RWPE1 (cell line): ENCODE data around the gene PHC2.
A peak's percentile ranks its signal among the peaks of the same experiment; 100 is the strongest.
"Not testable (repeated sequence)": the region's sequence is repeated elsewhere in the genome, so short reads cannot be mapped to it uniquely, and the experiment has no call there.

Experiments
- CTCF ChIA-PET: fragments of 350-600 bp; sonication (Branson Sonifier 250); formaldehyde crosslinking; extraction: SDS; loops from one replicate; lab custom pipeline; 2021; lab: Yijun Ruan, JAX
- POLR2A ChIA-PET: fragments of 400-600 bp; formaldehyde crosslinking; extraction: SDS; loops from one replicate; lab custom pipeline; 2020; ENCODE audit warnings: antibody characterized with exemption; ENCODE audit not compliant: low non-redundant PET; lab: Yijun Ruan, JAX
- DNase-seq: peaks from one replicate; pipeline ENCODE4 v3.0.0; 2012; ENCODE audit warnings: low spot score
- H3K27ac ChIP-seq: fragments of 450-650 bp; 2 replicates; pipeline ENCODE4 v1.5.1; 2017
- TF ChIP-seq, protein P1 (sequence below): fragments of 450-650 bp; conservative IDR thresholded peaks from 2 replicates; pipeline ENCODE4 v1.5.1; 2017; ENCODE audit warnings: low read depth, mild to moderate bottlenecking

The PHC2 gene

DNA sequence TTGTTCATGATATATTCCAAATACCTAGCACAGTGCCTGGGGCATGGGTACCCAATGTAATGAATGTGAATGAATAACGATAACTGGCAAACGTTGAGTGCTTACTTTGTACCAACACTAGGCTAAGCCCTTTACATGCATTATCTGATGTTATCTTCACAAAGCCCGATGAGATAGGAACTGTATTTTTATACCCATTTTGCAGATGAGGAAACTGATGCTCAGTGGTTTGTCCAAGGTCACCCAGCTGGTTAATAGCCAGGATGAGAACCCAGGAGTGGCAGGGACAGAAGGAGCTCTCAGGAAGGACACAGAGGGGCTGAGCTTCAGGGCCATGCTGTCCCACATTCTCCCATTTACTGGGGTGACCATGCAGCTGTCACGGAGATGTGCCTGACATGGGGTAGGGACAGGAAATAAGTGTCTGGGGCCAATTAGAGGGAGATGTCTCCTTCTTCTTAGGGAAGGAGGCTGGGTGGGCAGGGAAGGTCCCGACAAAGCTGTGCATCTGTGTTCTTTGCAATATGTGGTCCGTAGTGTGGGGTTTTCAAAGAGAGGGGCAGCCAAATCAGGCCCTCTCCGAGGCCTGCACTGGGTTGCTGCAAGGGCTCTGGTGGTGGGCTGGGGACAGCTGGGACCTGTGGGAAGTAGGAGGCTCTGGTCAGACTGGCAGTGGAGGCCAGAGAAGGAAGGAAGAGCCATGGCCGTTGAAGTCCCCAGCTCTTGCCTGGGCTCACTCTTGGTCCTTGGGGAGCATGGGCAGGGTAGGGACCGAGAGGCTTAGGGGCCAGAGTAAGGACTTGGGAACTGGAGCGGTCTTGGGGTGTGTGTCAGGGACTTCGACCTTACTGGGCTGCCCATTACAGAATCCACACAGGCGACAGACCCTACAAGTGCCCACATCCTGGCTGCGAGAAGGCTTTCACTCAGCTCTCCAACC lies 136.6 kb downstream of the PHC2 start:
- POLR2A ChIA-PET = no interaction called here
- no peak for DNase-seq
- TF ChIP-seq, protein P1, sequence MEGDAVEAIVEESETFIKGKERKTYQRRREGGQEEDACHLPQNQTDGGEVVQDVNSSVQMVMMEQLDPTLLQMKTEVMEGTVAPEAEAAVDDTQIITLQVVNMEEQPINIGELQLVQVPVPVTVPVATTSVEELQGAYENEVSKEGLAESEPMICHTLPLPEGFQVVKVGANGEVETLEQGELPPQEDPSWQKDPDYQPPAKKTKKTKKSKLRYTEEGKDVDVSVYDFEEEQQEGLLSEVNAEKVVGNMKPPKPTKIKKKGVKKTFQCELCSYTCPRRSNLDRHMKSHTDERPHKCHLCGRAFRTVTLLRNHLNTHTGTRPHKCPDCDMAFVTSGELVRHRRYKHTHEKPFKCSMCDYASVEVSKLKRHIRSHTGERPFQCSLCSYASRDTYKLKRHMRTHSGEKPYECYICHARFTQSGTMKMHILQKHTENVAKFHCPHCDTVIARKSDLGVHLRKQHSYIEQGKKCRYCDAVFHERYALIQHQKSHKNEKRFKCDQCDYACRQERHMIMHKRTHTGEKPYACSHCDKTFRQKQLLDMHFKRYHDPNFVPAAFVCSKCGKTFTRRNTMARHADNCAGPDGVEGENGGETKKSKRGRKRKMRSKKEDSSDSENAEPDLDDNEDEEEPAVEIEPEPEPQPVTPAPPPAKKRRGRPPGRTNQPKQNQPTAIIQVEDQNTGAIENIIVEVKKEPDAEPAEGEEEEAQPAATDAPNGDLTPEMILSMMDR = no peak
- CTCF ChIA-PET = interaction anchor here (0.6 to 1.4 kb wide), 3 partner anchors 26 to 153 kb away, joined by 3 to 8 read pairs (median 4); no protein-coding TSS in a partner anchor
- peak overlapping the region; percentile 21; the same call in 1 of the 2 replicates for H3K27ac ChIP-seq

DNA sequence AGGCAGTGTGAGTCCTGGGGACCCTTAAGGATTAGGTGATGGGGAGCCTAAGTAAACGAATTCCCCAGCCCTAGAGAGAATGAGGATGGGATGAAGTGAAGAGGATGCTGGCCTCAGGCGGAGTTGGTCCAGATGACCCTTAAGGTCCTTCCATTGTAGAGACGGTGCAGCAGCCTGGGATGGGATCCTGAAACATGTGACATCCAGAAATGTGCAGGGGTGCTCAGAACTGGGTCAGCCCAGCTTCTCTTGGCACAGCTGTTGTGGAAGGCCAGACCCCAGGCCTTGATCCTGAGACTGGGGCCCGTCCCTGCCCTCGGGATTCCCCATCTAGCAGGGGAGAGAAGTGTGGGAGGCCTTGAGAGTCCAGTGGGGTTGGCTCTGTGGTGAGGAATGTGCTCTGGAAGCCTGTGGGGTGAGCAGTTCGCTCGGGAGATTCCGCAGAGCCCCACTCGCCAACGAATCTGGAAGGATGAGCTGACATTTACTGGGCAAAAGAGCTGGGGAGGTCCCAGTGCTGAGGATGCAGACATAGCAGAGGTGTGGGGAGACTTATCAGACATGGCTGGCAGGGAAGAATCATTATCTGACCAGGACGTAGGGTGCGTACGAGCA lies 138.1 kb downstream of the PHC2 start:
- no peak overlapping the region for H3K27ac ChIP-seq
- no peak for DNase-seq
- ChIA-PET CTCF (no interaction called here), POLR2A (interaction anchor here (0.6 kb wide), 1 partner anchor 64 kb away, joined by 4 read pairs; no protein-coding TSS in a partner anchor)
- TF ChIP-seq, protein P1 = no peak

DNA sequence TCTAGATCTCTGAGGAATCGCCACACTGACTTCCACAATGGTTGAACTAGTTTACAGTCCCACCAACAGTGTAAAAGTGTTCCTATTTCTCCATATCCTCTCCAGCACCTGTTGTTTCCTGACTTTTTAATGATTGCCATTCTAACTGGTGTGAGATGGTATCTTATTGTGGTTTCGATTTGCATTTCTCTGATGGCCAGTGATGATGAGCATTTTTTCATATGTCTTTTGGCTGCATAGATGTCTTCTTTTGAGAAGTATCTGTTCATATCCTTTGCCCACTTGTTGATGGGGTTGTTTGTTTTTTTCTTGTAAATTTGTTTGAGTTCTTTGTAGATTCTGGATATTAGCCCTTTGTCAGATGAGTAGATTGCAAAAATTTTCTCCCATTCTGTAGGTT lies 140.3 kb downstream of the PHC2 start:
- POLR2A ChIA-PET, DNase-seq, H3K27ac ChIP-seq, CTCF ChIA-PET: not testable (repeated sequence)

DNA sequence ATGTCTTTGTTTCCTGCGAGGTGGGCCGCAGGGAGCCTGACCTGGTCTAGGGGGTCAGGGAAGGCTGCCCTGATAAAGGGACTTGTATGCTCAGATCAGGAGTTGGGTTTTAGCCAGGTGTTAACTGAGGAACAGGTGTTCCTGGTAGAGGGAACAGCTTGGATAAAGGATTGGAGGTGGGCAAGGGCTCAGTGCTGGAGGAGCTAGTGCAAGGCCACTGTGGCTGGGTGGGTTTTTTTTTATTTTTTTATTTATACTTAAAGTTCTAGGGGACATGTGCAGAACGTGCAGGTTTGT lies 141.1 kb downstream of the PHC2 start:
- no peak overlapping the region for H3K27ac ChIP-seq
- no peak for DNase-seq
- ChIA-PET POLR2A (no interaction called here), CTCF (no interaction called here)
- TF ChIP-seq, protein P1 = no peak

DNA sequence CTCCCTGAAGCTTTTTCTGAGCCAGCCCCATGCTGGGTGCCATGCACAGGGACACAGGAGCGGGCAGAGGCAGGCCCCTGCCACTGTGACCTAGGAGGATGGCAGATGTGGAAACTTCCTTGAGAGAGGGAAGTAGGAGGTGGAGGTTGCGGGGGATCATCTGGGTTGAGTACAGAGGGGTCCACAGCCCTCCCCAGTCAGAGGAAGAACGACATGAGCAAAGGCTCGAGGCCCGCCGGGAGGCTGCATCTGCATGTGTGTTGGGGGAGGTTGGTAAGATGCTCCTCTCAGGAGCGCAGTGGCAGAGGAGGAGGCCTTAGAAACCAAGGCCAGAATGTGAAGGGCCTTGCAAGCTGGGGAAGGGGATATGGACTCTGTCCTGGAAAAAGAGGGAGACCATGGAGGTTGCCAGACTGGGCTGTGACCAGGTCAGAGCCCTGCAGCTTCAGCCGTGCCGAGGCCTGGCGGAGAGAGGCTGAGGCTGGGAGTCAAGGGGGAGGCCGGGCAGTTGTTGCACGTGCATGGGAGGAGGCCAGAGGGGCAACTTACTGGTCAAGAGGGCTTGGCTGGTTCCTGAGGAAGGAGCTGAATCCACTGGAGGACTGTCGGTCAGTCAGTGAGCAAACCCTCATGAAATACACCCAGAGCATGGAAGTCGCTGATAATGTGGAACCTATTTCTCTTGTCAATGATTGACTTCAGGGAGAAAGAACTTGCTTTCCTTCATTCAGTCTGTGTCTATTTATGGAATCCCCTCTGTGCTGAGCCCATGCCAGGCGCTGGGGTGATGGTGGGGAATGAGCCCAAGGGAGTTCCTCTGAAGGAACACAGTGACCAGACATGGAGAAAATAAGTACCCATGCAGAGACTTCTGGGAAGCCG lies 141.7 kb downstream of the PHC2 start:
- ChIA-PET CTCF (interaction anchor here (0.7 kb wide), 1 partner anchor 195 kb away, joined by 6 read pairs; no protein-coding TSS in a partner anchor), POLR2A (no interaction called here)
- H3K27ac ChIP-seq = no peak overlapping the region
- TF ChIP-seq, protein P1 = no peak
- no peak for DNase-seq

DNA sequence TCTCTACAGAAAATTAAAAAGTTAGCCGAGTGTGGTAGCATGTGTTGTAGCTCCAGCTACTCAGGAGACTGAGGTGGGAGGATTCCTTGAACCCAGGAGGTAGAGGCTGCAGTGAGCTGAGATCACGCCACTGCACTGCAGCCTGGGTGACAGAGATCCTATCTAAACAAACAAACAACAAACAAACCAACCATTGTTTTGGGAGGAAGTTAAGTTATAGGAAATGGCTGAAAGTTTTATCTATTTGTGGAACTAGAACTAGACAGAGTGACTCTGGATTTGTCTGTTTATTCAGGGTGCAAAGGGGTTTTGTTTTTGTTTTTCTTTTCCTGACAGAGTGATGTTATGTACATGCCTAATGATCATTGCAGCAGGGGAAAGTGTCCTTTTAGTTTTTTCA lies 143.6 kb downstream of the PHC2 start:
- no peak overlapping the region for H3K27ac ChIP-seq
- CTCF ChIA-PET = no interaction called here
- TF ChIP-seq, protein P1 = no peak
- DNase-seq = no peak
- POLR2A ChIA-PET = no interaction called here
